H4 (cell line): ENCODE results near the gene USP6NL. TPM values are rescaled to one million over a fixed set of nuclear protein-coding genes. Genes with fewer than 3 reads are reported as not detected.

ENCODE experiments used
- DNase-seq: peaks from one replicate; pipeline ENCODE4 v3.0.0-alpha.2; 2015; ENCODE audit warnings: low spot score
- total RNA-seq: library from RNA; depleted of rRNA; stranded (reverse); fragments of >200 nt; shearing (Covaris generic); gene quantifications from 2 replicates; pipeline ENCODE4 v1.2.3, GENCODE V29; 2014

The USP6NL gene
- total RNA-seq, 1 experiment from 2014 or later, result 9.6 TPM

DNA sequence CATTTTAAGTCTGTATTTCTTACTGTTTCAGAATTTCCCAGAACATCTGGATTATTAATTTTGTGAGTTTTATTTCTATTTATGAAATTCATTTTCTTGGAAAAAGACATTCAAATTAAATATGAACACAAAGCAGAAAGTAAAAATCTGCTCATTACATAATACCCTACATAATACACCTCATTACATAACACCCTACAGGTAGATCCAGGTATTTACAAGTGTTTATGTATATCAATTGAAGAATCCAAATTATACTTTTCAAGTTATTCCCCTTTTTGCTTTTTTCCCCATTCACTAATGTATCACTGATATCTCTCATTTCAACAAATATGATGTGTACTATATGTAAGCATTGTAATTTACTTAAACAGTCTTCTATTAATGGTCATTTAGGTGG lies 129.1 kb downstream of the USP6NL start:
- DNase-seq, result no peak

GRCh38 chr10:11480687-11481086 lies 130.8 kb downstream of the USP6NL start:
- no peak for DNase-seq

DNA sequence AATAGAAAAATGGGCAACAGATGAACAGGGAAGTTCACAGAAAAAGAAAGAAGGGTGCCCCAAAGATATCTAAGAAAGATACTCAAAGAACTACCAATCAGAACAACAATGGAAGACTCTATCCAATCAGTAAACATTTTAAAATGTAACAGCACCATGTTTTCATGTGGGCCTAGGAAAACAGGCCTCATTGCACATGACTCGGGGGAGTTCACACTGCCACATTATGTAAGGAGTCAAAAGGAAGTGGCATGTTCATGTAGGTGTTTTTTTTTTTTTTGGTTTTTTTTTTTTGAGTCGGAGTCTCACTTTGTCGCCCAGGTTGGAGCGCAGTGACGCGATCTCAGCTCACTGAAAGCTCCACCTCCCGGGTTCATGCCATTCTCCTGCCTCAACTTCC lies 132.2 kb downstream of the USP6NL start:
- DNase-seq, result no peak

- no peak for DNase-seq
Observed at GRCh38 chr10:11478807-11479206, 132.6 kb downstream of the USP6NL start.

GRCh38 chr10:11475831-11476434 lies 135.5 kb downstream of the USP6NL start:
- DNase-seq, result no peak

DNA sequence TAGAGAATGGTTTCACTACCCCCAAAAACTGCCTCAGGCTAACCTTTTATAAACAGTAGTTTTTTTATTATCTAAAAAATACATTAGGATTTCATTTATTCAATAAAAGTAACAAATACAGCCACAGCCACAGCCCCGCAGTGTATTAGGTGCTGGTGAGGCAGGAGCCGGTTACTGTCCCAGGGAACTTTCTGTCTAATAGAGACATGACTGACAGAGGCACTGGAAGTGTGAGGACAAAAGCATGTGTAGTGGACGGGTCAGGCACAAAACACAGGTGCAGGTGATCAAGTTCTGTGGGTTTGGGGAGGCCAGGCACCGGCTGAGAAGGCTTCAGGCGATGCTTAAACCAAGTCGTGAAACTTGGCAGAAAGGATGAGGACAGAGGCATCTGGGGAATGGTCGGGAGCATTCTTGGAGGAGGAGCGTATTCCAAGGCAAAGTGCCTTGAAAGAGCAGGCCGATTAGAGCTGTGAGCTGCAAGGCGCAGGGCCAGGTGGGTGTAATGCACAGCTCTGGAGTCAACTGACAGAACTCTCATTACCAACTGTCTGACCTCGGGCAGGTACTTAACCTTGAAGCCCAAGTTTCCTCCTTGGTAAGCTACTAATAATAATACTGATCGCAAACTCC lies 138.2 kb downstream of the USP6NL start:
- no peak for DNase-seq

GRCh38 chr10:11472158-11472753 lies 139.2 kb downstream of the USP6NL start:
- DNase-seq, result peak; percentile 35

- DNase-seq, result no peak
Observed at GRCh38 chr10:11469575-11470391, 141.7 kb downstream of the USP6NL start.

- no peak for DNase-seq
Observed at GRCh38 chr10:11468126-11468742, 143.2 kb downstream of the USP6NL start.

DNA sequence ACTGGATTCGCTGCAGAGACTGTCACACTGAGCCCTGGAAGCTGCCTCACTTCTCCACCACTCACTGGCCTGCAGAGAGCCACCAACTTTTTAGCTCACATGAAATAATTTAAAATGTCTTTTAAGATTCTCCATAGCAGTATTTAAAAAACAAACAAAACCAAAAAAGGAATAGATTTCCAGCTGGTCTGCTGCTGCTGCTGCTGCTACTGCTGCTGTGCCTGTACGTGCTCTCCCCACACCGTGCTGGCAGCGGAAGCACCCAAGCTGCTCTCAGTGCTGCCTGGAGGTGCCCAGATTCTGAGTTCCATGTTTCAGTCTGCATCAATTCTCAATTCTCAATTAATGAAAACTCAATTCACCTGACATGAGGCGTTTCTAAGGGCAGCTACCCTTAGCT lies 146.0 kb downstream of the USP6NL start:
- no peak for DNase-seq

DNA sequence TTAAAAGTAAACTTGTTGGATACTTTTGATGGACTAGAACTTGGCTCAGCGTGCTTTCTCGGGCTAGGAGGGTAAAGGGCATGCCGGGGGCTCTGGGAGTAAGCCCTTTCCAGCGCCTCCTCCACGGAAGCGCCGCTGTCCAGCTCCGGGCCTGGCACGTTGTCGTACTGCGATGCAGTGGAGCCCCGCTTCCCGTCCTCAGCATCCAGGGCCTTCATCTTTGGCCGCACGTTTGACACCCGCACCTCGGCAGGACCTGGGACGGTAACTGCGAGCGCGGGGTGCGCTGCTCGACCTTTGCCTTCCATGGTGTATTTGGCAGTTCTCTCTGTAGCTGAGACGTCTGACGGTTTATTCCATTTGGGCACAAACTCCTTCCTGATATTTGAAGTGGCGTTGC lies 148.3 kb downstream of the USP6NL start:
- DNase-seq, result no peak

GRCh38 chr10:11462071-11462470 lies 149.4 kb downstream of the USP6NL start:
- no peak for DNase-seq

DNA sequence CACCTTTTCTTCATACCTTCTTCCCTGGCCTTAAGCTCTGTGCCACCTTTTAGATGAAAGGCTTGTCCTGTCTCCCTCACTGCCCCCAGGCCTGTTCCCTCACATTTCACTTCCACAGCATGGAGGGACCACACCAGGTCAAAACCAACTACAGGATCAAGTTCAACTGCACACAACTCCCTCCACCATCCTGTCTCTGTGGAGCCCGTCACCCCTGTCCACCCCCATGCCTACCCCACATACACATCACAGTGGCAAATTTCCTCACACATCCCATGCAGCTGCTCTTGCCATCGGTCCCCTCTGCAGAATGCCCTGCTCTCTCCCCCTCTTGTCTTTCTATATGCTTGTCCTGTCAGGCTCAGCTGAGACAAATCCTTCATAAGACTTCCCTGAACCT lies 154.1 kb downstream of the USP6NL start:
- no peak for DNase-seq

GRCh38 chr10:11454958-11455566 lies 156.4 kb downstream of the USP6NL start:
- no peak for DNase-seq

DNA sequence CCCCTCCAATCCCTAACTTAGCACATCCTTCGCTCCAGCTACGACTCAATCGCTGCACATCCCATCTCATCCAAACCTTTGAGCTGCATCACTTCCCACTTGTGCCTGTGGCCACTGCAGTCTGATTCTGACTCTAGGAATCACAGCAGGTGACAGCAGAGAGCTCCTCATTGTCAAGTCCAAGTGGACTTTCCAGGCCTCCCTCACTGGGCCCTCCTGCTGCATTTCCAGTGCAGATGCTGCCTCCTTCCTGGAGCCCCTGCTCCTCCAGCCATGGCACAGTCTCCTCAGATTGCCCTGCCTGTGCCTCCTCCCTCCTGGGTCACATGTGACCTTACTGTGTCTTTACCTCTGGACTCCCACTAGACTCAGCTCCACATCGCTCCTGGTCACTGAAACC lies 157.3 kb downstream of the USP6NL start:
- no peak for DNase-seq

DNA sequence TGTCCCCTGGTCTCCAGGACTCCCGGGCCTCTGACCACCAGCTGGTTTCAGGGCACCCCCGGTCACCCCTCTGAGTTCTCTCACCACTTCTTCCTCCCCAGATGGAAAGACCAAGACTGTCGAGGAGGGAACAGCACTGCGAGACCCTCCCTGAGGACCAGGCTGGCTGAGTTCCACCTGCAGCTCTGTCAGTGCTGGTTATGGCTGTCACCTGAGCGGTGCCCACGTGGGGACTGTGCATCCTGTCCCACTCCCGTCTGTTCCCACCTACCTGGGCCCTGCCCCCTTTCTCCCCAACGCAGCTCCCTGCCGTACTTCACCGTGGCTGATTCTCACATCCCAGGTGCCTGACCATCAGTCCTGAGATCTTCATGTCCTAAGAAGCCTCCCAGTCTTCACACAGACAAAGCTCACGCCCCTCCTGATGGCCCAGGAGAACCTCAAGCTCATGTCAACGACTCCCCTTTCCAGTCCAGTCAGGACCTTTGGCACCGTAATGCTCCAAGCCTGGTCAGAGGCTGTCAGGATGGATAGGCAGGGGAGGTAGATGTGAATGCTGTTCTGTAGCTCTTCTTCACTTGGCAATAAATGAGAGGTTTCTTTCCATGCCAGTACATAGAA lies 159.7 kb downstream of the USP6NL start:
- no peak for DNase-seq

GRCh38 chr10:11450427-11450826 lies 161.0 kb downstream of the USP6NL start:
- DNase-seq, result no peak

DNA sequence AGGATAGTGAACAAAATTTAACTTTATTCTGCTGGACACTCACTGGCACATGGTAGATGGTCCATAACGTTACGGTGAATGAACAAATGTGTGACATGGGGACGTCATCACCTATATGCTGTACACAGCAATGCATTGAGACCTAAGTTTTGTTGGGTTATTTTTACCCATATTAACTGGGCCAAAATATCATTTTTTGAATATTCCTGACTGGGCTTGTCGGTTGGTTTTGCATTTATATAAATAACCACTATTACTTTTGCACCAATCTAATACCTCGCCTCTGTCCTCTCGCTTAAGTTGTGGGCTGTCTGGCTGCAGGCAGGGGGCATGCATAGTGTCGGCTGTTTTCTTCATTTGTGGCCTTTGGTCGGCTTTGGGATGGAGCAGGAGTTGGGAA lies 161.7 kb downstream of the USP6NL start:
- no peak for DNase-seq

GRCh38 chr10:11448545-11449244 lies 162.8 kb downstream of the USP6NL start:
- no peak for DNase-seq

GRCh38 chr10:11448190-11448544 lies 163.3 kb downstream of the USP6NL start:
- DNase-seq, result no peak

- no peak for DNase-seq
Observed at GRCh38 chr10:11447586-11447985, 163.9 kb downstream of the USP6NL start.
